ENCODE data around the gene MYEF2.

- TF ChIP-seq CTCF (IDR thresholded peaks at IDR 0.05), result no peak
- TF ChIP-seq POLR2A (IDR thresholded peaks at IDR 0.05), result no peak
Measured at GRCh38 chr15:48090115-48090514, 88.0 kb downstream of the MYEF2 start.

All from esophagus squamous epithelium (tissue), 4 donors.